HCT116 (cell line): Measurements from ENCODE around the gene ASPG.

ENCODE experiments used
- EZH2phosphoT487 ChIP-seq: fragments of 200-600 bp; IDR thresholded peaks from 2 replicates; pipeline ENCODE4 v1.6.1; 2018; ENCODE audit warnings: antibody characterized with exemption, borderline replicate concordance
- JUND ChIP-seq: IDR thresholded peaks from 2 replicates; pipeline ENCODE4 v1.6.1; 2012
- POLR2A ChIP-seq: IDR thresholded peaks from 2 replicates; pipeline ENCODE4 v1.7.0; 2011; ENCODE audit warnings: borderline replicate concordance; ENCODE audit not compliant: insufficient read depth, insufficient read length; ENCODE audit errors: extremely low read depth
- POLR2AphosphoS5 ChIP-seq: IDR thresholded peaks from 2 replicates; pipeline ENCODE4 v1.6.1; 2011; ENCODE audit warnings: mild to moderate bottlenecking, low read depth, low read length, moderate library complexity
- RAD21 ChIP-seq: IDR thresholded peaks from 2 replicates; pipeline ENCODE4 v1.6.1; 2012; ENCODE audit warnings: low read depth, mild to moderate bottlenecking
- SIN3A ChIP-seq: IDR thresholded peaks from 2 replicates; pipeline ENCODE4 v1.6.1; 2012; ENCODE audit warnings: low read depth
- TCF7L2 ChIP-seq: IDR thresholded peaks from 2 replicates; pipeline ENCODE4 v1.7.0; 2011; ENCODE audit warnings: borderline replicate concordance, inconsistent platforms; ENCODE audit not compliant: insufficient read depth, insufficient read length; ENCODE audit errors: extremely low read depth
- YY1 ChIP-seq: IDR thresholded peaks from 2 replicates; pipeline ENCODE4 v1.6.1; 2011; ENCODE audit warnings: low read length, low read depth, moderate library complexity, mild to moderate bottlenecking; ENCODE audit not compliant: insufficient replicate concordance; ENCODE audit errors: extremely low read depth
- ZFX ChIP-seq: fragments of 450-650 bp; IDR thresholded peaks from 2 replicates; pipeline ENCODE4 v1.6.1; 2017
- ZNF274 ChIP-seq: fragments of 200-500 bp; sonication (Bioruptor generic); IDR thresholded peaks from 2 replicates; pipeline ENCODE4 v1.6.1; 2014; ENCODE audit warnings: mild to moderate bottlenecking, low read depth, low read length, inconsistent platforms
- TF ChIP-seq, protein P1 (sequence below), 3 experiments: fragments of 200-600 bp in 1 of 3; sonication (generic) in 1 of 3; IDR thresholded peaks in 2 of 3; conservative IDR thresholded peaks in 1 of 3; 2 replicates each; pipeline ENCODE4 v1.5.1; 2012 to 2017; ENCODE audit warnings: low read depth in 2 of 3, low read length in 2 of 3, antibody characterized with exemption in 1 of 3, borderline replicate concordance in 1 of 3, control low read depth in 1 of 3, mild to moderate bottlenecking in 1 of 3, mixed read lengths in 1 of 3, mixed run types in 1 of 3, moderate library complexity in 1 of 3; ENCODE audit not compliant: insufficient read depth in 1 of 3
- TF ChIP-seq, protein P2 (sequence below): IDR thresholded peaks from 2 replicates; pipeline ENCODE4 v1.6.1; 2012
- TF ChIP-seq, protein P3 (sequence below): IDR thresholded peaks from 2 replicates; pipeline ENCODE4 v1.6.1; 2012; ENCODE audit warnings: low read depth
- TF ChIP-seq, protein P4 (sequence below): IDR thresholded peaks from 2 replicates; pipeline ENCODE4 v1.6.1; 2012

DNA sequence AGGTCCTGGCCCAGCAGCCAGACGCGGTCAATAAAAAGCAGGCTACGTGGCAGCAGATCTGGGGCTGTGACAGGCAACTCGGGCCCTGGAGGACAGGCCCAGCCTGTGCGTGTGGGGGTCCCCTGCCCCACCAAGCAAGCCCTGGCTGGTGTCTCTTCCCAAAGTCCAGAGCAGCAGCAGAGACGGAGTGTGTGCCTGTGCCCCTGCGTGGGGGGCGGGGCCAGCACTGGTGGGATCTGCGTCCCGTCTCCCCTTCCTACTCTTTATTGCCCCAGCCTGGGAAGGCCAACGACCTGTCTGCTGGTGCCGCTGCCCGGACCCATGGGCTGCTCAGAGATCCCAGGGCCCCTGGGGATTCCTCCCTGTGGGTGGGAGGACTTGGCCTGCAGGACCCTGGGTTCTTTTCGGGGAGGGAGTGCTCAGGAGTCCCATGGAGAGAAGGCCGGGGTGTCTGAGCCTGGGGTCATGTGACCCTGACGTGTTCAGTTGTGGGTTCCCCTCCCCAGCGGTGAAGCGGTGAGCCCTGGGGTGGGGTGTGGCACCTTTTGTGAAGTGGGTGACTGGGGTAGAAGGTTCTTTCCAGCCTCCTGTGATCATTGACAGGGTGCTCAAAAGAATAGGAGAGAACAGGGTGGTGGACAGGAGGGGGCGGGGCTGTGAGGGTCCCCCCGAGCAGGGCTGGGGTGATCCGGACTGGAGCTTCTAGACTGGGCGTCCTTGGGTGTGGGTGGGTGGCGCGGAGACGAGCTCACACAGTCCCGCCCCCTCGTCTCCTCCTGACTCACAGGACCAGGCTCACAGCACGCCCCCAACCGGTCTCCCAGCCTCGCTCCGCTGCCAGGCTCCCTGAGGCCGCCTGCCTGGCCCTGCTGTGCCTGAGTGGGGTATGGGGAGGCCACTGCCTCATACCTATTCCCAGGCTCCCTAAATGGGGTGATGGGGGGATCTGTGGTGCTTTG, 22.4 kb downstream of the ASPG start:
- TF ChIP-seq, protein P1, sequence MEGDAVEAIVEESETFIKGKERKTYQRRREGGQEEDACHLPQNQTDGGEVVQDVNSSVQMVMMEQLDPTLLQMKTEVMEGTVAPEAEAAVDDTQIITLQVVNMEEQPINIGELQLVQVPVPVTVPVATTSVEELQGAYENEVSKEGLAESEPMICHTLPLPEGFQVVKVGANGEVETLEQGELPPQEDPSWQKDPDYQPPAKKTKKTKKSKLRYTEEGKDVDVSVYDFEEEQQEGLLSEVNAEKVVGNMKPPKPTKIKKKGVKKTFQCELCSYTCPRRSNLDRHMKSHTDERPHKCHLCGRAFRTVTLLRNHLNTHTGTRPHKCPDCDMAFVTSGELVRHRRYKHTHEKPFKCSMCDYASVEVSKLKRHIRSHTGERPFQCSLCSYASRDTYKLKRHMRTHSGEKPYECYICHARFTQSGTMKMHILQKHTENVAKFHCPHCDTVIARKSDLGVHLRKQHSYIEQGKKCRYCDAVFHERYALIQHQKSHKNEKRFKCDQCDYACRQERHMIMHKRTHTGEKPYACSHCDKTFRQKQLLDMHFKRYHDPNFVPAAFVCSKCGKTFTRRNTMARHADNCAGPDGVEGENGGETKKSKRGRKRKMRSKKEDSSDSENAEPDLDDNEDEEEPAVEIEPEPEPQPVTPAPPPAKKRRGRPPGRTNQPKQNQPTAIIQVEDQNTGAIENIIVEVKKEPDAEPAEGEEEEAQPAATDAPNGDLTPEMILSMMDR (IDR thresholded peaks at IDR 0.05 in 2 of 3, conservative IDR thresholded peaks at IDR 0.05 in 1 of 3; ENCODE audit: borderline replicate concordance in 1 of 3, insufficient read depth in 1 of 3, low read depth in 2 of 3, low read length in 2 of 3): no peak
- TF ChIP-seq TCF7L2: no peak
- no peak for TF ChIP-seq YY1
- no peak for TF ChIP-seq SIN3A
- no peak for TF ChIP-seq EZH2phosphoT487
- no peak for TF ChIP-seq ZNF274
- TF ChIP-seq ZFX: no peak
- TF ChIP-seq, protein P2, sequence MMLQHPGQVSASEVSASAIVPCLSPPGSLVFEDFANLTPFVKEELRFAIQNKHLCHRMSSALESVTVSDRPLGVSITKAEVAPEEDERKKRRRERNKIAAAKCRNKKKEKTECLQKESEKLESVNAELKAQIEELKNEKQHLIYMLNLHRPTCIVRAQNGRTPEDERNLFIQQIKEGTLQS: no peak
- TF ChIP-seq, protein P3, sequence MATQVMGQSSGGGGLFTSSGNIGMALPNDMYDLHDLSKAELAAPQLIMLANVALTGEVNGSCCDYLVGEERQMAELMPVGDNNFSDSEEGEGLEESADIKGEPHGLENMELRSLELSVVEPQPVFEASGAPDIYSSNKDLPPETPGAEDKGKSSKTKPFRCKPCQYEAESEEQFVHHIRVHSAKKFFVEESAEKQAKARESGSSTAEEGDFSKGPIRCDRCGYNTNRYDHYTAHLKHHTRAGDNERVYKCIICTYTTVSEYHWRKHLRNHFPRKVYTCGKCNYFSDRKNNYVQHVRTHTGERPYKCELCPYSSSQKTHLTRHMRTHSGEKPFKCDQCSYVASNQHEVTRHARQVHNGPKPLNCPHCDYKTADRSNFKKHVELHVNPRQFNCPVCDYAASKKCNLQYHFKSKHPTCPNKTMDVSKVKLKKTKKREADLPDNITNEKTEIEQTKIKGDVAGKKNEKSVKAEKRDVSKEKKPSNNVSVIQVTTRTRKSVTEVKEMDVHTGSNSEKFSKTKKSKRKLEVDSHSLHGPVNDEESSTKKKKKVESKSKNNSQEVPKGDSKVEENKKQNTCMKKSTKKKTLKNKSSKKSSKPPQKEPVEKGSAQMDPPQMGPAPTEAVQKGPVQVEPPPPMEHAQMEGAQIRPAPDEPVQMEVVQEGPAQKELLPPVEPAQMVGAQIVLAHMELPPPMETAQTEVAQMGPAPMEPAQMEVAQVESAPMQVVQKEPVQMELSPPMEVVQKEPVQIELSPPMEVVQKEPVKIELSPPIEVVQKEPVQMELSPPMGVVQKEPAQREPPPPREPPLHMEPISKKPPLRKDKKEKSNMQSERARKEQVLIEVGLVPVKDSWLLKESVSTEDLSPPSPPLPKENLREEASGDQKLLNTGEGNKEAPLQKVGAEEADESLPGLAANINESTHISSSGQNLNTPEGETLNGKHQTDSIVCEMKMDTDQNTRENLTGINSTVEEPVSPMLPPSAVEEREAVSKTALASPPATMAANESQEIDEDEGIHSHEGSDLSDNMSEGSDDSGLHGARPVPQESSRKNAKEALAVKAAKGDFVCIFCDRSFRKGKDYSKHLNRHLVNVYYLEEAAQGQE: no peak
- no peak for TF ChIP-seq JUND
- no peak for TF ChIP-seq POLR2A
- TF ChIP-seq, protein P4, sequence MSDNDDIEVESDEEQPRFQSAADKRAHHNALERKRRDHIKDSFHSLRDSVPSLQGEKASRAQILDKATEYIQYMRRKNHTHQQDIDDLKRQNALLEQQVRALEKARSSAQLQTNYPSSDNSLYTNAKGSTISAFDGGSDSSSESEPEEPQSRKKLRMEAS: no peak
- no peak for TF ChIP-seq RAD21
- TF ChIP-seq POLR2AphosphoS5: peak; percentile 16; the same call in 1 of the 2 replicates
